NB4 (cell line): ENCODE results near the gene KCNH3.

Source experiments
- MYC ChIP-seq: IDR thresholded peaks from 2 replicates; pipeline ENCODE4 v1.6.1; 2011; ENCODE audit warnings: low read depth, low read length
- TF ChIP-seq, protein P1 (sequence below): IDR thresholded peaks from one replicate; pipeline ENCODE4 v1.5.1; 2012; ENCODE audit warnings: low read depth, low read length

DNA sequence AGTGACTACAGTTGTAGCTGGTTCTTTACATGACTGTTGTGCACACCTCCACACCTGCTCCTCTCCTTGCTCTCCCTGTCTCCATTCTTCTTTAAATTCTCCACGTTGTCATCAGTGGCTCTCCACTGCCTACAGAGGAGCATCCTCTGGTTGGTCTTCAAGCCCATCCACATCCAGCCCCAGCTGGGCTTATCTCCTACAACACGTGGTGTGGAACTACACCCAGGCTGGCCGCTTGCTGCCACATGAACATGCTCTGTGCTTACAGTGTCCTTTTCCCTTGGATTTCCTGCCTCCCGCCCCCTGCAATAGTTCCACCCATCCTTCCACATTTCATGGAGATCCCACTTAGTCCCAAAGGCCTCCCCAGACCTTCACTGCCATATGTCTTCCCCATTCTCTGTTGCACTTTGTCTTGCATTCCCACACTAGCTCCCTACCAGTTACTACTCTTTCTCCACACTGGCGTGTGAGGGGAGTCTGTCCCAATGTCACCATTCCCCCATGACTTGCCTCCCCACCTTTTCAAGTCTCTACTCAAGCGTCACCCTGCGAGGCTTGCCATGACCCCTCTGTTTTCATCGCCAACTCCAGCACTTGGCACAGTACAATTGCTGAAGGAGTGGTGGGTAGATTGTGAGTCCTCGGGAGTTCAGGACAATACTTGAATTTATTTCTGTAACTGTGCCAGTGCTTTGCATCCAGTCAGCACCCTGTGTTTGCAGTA lies 38.9 kb downstream of the KCNH3 start:
- TF ChIP-seq, protein P1, sequence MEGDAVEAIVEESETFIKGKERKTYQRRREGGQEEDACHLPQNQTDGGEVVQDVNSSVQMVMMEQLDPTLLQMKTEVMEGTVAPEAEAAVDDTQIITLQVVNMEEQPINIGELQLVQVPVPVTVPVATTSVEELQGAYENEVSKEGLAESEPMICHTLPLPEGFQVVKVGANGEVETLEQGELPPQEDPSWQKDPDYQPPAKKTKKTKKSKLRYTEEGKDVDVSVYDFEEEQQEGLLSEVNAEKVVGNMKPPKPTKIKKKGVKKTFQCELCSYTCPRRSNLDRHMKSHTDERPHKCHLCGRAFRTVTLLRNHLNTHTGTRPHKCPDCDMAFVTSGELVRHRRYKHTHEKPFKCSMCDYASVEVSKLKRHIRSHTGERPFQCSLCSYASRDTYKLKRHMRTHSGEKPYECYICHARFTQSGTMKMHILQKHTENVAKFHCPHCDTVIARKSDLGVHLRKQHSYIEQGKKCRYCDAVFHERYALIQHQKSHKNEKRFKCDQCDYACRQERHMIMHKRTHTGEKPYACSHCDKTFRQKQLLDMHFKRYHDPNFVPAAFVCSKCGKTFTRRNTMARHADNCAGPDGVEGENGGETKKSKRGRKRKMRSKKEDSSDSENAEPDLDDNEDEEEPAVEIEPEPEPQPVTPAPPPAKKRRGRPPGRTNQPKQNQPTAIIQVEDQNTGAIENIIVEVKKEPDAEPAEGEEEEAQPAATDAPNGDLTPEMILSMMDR: no peak
- TF ChIP-seq MYC: no peak
